ENCODE data around the gene DAPK1. TPM values are rescaled to one million over a fixed set of nuclear protein-coding genes. Genes with fewer than 3 reads are reported as not detected.

Gene DAPK1
- polyA plus RNA-seq, 1 donor from 2014 or later, result 45.0 TPM

- Histone ChIP-seq H3F3A (ENCODE audit: insufficient read depth, low read length, poor library complexity, severe bottlenecking) (no peaks in the 10 kb centered on the region), H3K9ac (ENCODE audit: low read length) (no peak overlapping the region), H3K27me3 (ENCODE audit: insufficient read depth, low read depth, low read length) (no peaks in the 10 kb centered on the region), H3K9me2 (ENCODE audit: insufficient read depth, low read length) (no peaks in the 10 kb centered on the region), H3K79me2 (replicated peaks; ENCODE audit: insufficient read depth, low read length) (no peaks in the 10 kb centered on the region), H3K4me3 (ENCODE audit: low read length) (no peak overlapping the region), H3K27ac (ENCODE audit: low read length) (no peak overlapping the region), H3K36me3 (ENCODE audit: insufficient read depth, low read length) (peaks cover 25% of the 10 kb centered on the region), H3K9me3 (ENCODE audit: low read length) (no peaks in the 10 kb centered on the region), H3K4me2 (ENCODE audit: low read length) (no peak overlapping the region), H2AFZ (ENCODE audit: low read depth, low read length) (no peak overlapping the region), H4K20me1 (ENCODE audit: insufficient read depth) (no peaks in the 10 kb centered on the region)
- TF ChIP-seq TAF1 (IDR thresholded peaks at IDR 0.05; ENCODE audit: low read depth), result no peak
- no peak for TF ChIP-seq CTCF (IDR thresholded peaks at IDR 0.05; ENCODE audit: poor library complexity, severe bottlenecking)
- TF ChIP-seq EZH2 (IDR thresholded peaks at IDR 0.05; ENCODE audit: borderline replicate concordance, insufficient read depth, low read length, poor library complexity, severe bottlenecking), result no peak
- no peak for TF ChIP-seq SMC3 (conservative IDR thresholded peaks at IDR 0.05; ENCODE audit: poor library complexity)
- TF ChIP-seq RAD21 (conservative IDR thresholded peaks at IDR 0.05), result no peak
- TF ChIP-seq MXI1 (conservative IDR thresholded peaks at IDR 0.05; ENCODE audit: poor library complexity, severe bottlenecking), result no peak
- TF ChIP-seq POLR2AphosphoS5 (IDR thresholded peaks at IDR 0.05), result no peak
- TF ChIP-seq EP300 (conservative IDR thresholded peaks at IDR 0.05; ENCODE audit: poor library complexity, severe bottlenecking), result no peak
- TF ChIP-seq, protein P1, sequence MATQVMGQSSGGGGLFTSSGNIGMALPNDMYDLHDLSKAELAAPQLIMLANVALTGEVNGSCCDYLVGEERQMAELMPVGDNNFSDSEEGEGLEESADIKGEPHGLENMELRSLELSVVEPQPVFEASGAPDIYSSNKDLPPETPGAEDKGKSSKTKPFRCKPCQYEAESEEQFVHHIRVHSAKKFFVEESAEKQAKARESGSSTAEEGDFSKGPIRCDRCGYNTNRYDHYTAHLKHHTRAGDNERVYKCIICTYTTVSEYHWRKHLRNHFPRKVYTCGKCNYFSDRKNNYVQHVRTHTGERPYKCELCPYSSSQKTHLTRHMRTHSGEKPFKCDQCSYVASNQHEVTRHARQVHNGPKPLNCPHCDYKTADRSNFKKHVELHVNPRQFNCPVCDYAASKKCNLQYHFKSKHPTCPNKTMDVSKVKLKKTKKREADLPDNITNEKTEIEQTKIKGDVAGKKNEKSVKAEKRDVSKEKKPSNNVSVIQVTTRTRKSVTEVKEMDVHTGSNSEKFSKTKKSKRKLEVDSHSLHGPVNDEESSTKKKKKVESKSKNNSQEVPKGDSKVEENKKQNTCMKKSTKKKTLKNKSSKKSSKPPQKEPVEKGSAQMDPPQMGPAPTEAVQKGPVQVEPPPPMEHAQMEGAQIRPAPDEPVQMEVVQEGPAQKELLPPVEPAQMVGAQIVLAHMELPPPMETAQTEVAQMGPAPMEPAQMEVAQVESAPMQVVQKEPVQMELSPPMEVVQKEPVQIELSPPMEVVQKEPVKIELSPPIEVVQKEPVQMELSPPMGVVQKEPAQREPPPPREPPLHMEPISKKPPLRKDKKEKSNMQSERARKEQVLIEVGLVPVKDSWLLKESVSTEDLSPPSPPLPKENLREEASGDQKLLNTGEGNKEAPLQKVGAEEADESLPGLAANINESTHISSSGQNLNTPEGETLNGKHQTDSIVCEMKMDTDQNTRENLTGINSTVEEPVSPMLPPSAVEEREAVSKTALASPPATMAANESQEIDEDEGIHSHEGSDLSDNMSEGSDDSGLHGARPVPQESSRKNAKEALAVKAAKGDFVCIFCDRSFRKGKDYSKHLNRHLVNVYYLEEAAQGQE (IDR thresholded peaks at IDR 0.05; ENCODE audit: borderline replicate concordance), result no peak
These were observed 153.1 kb downstream of the DAPK1 start for GRCh38 chr9:87650611-87651295.

DNA sequence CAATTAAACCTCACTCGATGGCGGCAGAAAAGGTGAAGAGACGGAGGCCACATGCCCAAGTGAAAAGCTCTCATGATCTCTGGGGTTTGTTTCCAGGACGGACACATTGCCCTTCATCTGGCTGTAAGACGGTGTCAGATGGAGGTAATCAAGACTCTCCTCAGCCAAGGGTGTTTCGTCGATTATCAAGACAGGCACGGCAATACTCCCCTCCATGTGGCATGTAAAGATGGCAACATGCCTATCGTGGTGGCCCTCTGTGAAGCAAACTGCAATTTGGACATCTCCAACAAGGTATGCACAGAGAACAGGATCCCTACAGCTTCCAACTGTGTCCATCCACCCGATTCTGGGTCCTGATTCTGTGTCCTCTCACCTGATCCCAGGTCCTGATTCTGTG, 153.8 kb downstream of the DAPK1 start:
- Histone ChIP-seq H3K9me2 (ENCODE audit: insufficient read depth, low read length) (no peaks in the 10 kb centered on the region), H3K27ac (ENCODE audit: low read length) (no peak overlapping the region), H3K36me3 (ENCODE audit: insufficient read depth, low read length) (peaks cover 19% of the 10 kb centered on the region)

More for the DNA sequence above, 153.8 kb downstream of the DAPK1 start:
- Histone ChIP-seq H3K9me3 (ENCODE audit: low read length) (no peaks in the 10 kb centered on the region), H3K4me2 (ENCODE audit: low read length) (no peak overlapping the region), H3K9ac (ENCODE audit: low read length) (no peak overlapping the region), H4K20me1 (ENCODE audit: insufficient read depth) (no peaks in the 10 kb centered on the region), H3F3A (ENCODE audit: insufficient read depth, low read length, poor library complexity, severe bottlenecking) (no peaks in the 10 kb centered on the region), H3K4me3 (ENCODE audit: low read length) (no peak overlapping the region), H3K27me3 (ENCODE audit: insufficient read depth, low read depth, low read length) (no peaks in the 10 kb centered on the region), H2AFZ (ENCODE audit: low read depth, low read length) (no peak overlapping the region), H3K79me2 (replicated peaks; ENCODE audit: insufficient read depth, low read length) (no peaks in the 10 kb centered on the region)
- TF ChIP-seq POLR2AphosphoS5 (IDR thresholded peaks at IDR 0.05) (no peak), EP300 (conservative IDR thresholded peaks at IDR 0.05; ENCODE audit: poor library complexity, severe bottlenecking) (no peak), MXI1 (conservative IDR thresholded peaks at IDR 0.05; ENCODE audit: poor library complexity, severe bottlenecking) (no peak), EZH2 (IDR thresholded peaks at IDR 0.05; ENCODE audit: borderline replicate concordance, insufficient read depth, low read length, poor library complexity, severe bottlenecking) (no peak)
- TF ChIP-seq, protein P1 (IDR thresholded peaks at IDR 0.05; ENCODE audit: borderline replicate concordance), result no peak
